Right forelimb (tissue), 1 donor: Measurements from ENCODE around the gene NTNG2.
"Not testable (repeated sequence)": the region's sequence is repeated elsewhere in the genome, so short reads cannot be mapped to it uniquely, and the experiment has no call there.

Experiments
- DNase-seq: peaks from one replicate; pipeline ENCODE4 v3.0.0-alpha.2; 2018

Gene NTNG2

GRCh38 chr9:132161743-132162184, at the start of gene NTNG2:
Gene NTNG2 (plus strand): TSS chr9:132162058. CDS start chr9:132166832, 4,774 bp downstream.
- DNase-seq: no peak

GRCh38 chr9:132114102-132114707, 47.7 kb upstream of the NTNG2 start:
- peak; percentile 81 for DNase-seq

GRCh38 chr9:132116583-132116982, 45.3 kb upstream of the NTNG2 start:
- no peak for DNase-seq

GRCh38 chr9:132117694-132118093, 44.2 kb upstream of the NTNG2 start:
- DNase-seq: no peak

- no peak for DNase-seq
These were observed 40.8 kb upstream of the NTNG2 start for GRCh38 chr9:132121021-132121420.

GRCh38 chr9:132124800-132125199, 37.1 kb upstream of the NTNG2 start:
- DNase-seq: no peak

- DNase-seq: no peak
These were observed 36.5 kb upstream of the NTNG2 start for GRCh38 chr9:132125361-132125760.

- DNase-seq: no peak
These were observed 35.7 kb upstream of the NTNG2 start for GRCh38 chr9:132125944-132126679.

GRCh38 chr9:132126680-132127236, 35.1 kb upstream of the NTNG2 start:
- DNase-seq: no peak

GRCh38 chr9:132127888-132128534, 33.8 kb upstream of the NTNG2 start:
- no peak for DNase-seq

GRCh38 chr9:132129535-132129934, 32.3 kb upstream of the NTNG2 start:
- DNase-seq: no peak

GRCh38 chr9:132134085-132134484, 27.8 kb upstream of the NTNG2 start:
- not testable (repeated sequence) for DNase-seq

GRCh38 chr9:132135456-132135855, 26.4 kb upstream of the NTNG2 start:
- DNase-seq: no peak

GRCh38 chr9:132136151-132136780, 25.6 kb upstream of the NTNG2 start:
- DNase-seq: no peak

GRCh38 chr9:132141344-132141947, 20.4 kb upstream of the NTNG2 start:
- DNase-seq: no peak

- DNase-seq: no peak
These were observed 19.8 kb upstream of the NTNG2 start for GRCh38 chr9:132141948-132142594.

GRCh38 chr9:132142924-132143323, 18.9 kb upstream of the NTNG2 start:
- no peak for DNase-seq

- DNase-seq: no peak
These were observed 18.5 kb upstream of the NTNG2 start for GRCh38 chr9:132143359-132143758.

- no peak for DNase-seq
These were observed 17.0 kb upstream of the NTNG2 start for GRCh38 chr9:132144708-132145365.

- DNase-seq: no peak
These were observed 15.8 kb upstream of the NTNG2 start for GRCh38 chr9:132146039-132146438.

- no peak for DNase-seq
These were observed 15.3 kb upstream of the NTNG2 start for GRCh38 chr9:132146575-132146974.

- no peak for DNase-seq
These were observed 14.5 kb upstream of the NTNG2 start for GRCh38 chr9:132147331-132147730.
